ENCODE measurements around the gene CECR2.

- TF ChIP-seq CTCF (conservative IDR thresholded peaks at IDR 0.05; ENCODE audit: low read depth, low read length) (no peak), EZH2 (IDR thresholded peaks at IDR 0.05; ENCODE audit: borderline replicate concordance, low read depth, low read length, poor library complexity, severe bottlenecking) (no peak)
Observed at GRCh38 chr22:17380359-17381087, 11.3 kb downstream of the CECR2 start.

Measured in A673 (cell line).